Bronchial epithelial cell (primary cell): ENCODE data around the gene CHRNA4. TPM values are rescaled to one million over a fixed set of nuclear protein-coding genes. Genes with fewer than 3 reads are reported as not detected.

ENCODE experiments used
- DNase-seq: peaks from one replicate; pipeline ENCODE4 v3.0.0-alpha.2; 2010; ENCODE audit warnings: low read depth
- FAIRE-seq: peaks from 2 replicates; lab custom pipeline; 2011; peaks lifted over from hg19 to GRCh38; lab: Jason Lieb, UNC
- H3K27me3 ChIP-seq: 2 replicates; pipeline ENCODE4 v1.5.1; 2011; ENCODE audit warnings: low read length; ENCODE audit not compliant: control insufficient read depth, insufficient read depth
- H3K36me3 ChIP-seq: 2 replicates; pipeline ENCODE4 v1.5.1; 2011; ENCODE audit warnings: low read length; ENCODE audit not compliant: control insufficient read depth, insufficient read depth
- H3K4me3 ChIP-seq: 2 replicates; pipeline ENCODE4 v1.5.1; 2011; ENCODE audit warnings: mild to moderate bottlenecking, low read depth, low read length, control low read depth
- total RNA-seq: library from RNA; depleted of rRNA; stranded (reverse); fragments of >200 nt; gene quantifications from 2 replicates; pipeline ENCODE4 v1.2.1, GENCODE V29; 2014
- TF ChIP-seq, protein P1 (sequence below): IDR thresholded peaks from 2 replicates; pipeline ENCODE4 v1.5.1; 2011; ENCODE audit warnings: mild to moderate bottlenecking, moderate library complexity, low read length, control low read depth, inconsistent platforms; ENCODE audit not compliant: insufficient read depth, severe bottlenecking

The CHRNA4 gene
- total RNA-seq, 1 donor from 2014 or later, result not detected

DNA sequence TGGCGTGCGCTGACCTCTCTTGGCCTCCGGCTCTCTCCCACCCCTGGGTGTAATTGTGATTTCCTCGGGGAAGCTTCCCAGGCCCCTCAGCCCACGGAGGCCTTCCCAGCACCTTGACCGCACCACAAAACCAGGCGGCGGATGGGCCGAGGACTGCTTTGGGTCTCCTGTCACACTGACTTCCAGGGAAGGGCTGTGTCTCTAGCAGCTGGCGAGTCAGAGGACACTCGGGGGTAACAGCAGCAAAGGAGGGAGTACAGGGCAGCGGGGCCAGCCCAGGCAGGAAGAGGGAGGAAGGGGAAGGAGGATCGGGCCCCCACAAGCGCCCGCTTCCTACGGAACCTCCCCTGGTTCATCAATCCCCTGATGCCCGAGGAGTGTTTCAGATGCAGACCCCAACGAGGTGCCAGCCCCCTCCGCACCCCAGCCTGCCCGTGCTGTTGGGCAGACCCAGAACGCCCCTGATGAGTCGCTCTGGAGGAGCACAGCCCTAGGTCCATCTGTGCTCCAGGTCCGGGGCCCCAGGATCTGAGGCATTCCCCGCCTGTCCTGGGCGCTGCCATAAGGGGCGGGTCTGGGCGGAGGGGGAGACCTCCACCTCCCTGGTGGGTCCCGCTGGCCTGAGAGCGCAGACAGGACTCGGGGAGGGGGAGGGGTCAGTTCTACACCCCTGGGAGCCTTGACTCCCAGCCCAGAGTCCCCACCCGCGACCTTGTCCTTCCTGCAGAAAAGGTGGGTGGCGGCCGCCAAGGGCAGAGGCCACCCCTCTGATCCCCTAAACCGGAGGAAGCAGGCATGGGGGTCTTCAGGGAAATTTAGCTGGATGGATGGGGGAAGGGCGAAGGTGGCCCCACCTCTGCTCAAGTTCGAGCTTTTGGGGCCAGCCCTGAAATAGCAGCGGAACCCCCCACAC is 956 bp downstream of the CHRNA4 start:
- no peak for FAIRE-seq
- no peak overlapping the region for H3K4me3 ChIP-seq
- H3K36me3 ChIP-seq, result no peaks in the 10 kb centered on the region
- TF ChIP-seq, protein P1, sequence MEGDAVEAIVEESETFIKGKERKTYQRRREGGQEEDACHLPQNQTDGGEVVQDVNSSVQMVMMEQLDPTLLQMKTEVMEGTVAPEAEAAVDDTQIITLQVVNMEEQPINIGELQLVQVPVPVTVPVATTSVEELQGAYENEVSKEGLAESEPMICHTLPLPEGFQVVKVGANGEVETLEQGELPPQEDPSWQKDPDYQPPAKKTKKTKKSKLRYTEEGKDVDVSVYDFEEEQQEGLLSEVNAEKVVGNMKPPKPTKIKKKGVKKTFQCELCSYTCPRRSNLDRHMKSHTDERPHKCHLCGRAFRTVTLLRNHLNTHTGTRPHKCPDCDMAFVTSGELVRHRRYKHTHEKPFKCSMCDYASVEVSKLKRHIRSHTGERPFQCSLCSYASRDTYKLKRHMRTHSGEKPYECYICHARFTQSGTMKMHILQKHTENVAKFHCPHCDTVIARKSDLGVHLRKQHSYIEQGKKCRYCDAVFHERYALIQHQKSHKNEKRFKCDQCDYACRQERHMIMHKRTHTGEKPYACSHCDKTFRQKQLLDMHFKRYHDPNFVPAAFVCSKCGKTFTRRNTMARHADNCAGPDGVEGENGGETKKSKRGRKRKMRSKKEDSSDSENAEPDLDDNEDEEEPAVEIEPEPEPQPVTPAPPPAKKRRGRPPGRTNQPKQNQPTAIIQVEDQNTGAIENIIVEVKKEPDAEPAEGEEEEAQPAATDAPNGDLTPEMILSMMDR, result no peak
- DNase-seq, result no peak
- H3K27me3 ChIP-seq, result peaks cover 8% of the 10 kb centered on the region

DNA sequence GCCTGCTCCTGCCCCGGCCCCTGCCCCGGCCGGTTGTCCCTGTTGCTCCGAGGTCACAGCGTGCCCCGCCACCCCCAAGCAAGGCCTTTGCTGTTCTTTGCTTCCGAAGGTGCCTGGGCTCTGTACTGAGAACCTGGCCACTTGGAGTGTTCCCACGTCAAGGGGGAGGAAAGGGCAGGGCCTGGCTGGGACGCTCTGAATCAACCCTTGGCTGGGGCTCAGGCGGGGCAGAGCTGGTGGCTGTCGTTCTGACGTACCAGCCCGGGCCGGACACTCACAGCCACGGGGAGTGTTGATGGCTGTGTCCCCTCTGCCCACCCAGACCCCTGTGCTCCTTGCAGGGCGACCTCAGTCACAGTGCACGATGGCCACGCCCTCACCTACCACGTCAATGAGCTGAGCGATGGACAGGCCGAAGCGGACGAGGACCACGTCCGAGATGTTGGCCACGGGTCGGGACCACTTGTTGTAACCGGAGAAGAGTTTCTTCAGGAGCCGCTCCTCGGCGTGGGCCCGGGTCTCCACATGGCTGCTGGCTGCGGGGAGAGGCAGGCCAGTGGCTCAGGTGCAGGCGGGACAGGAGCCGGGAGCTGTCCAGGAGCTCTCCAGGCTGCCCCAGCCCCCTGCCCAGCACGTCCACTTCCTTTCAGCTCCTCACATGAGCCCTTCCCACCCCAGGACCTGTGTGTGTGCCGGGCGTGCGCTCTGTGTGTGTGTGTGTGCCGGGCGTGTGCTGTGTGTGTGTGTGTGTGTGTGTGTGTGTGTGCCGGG is 1.8 kb downstream of the CHRNA4 start:
- Histone ChIP-seq H3K4me3 (no peak overlapping the region), H3K27me3 (peaks cover 8% of the 10 kb centered on the region), H3K36me3 (no peaks in the 10 kb centered on the region)
- TF ChIP-seq, protein P1, result no peak
- FAIRE-seq (no peak), DNase-seq (no peak)

DNA sequence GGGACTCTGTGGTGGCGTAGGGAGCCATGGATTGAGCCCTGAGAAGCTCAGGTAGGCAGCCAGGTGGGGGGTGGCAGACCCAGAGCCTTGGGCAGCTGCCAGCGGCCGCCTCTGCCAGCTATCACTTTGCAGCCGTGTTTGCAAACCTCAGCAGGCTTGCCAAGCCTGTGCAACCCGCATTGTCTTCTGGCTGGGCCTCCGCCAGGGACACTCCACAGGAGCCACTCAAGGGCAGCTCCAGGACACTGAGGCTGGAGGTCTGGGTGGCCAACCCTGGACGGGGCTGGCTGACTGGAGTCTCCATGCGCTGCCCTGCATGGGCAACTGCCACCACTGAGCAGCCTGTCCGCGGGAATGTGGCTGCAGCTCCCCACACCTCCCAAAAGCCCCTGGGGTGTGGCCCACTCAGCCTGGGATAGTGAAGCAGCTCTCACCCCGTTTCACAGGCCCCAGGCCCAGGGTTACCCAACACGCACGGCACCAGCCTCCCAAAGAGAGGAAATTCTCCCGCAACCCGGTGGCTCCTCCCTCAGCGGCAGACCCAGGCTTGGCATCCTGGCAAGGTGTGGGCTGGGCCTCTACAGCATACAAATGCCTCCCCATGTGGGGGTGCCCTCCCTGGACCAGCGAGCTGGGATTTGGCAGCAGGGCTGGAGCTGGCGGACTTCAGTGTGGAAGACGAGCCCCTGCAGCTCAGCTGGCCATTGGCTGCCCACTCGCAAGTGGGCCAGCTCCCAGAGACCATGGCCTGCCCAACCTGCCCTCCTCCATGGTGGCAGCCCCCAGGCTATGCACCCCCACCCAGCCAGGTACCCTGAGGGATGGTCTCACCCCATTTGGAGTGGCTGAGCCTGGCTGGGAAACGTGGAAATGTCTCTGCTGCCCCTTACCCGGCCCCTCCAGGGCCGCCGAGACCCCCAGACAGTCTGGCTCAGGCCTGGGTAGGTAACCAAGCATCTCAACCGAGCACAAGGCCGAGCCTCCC is 2.9 kb downstream of the CHRNA4 start:
- FAIRE-seq, result no peak
- TF ChIP-seq, protein P1, result no peak
- Histone ChIP-seq H3K36me3 (no peaks in the 10 kb centered on the region), H3K27me3 (peaks cover 8% of the 10 kb centered on the region), H3K4me3 (no peak overlapping the region)
- no peak for DNase-seq

DNA sequence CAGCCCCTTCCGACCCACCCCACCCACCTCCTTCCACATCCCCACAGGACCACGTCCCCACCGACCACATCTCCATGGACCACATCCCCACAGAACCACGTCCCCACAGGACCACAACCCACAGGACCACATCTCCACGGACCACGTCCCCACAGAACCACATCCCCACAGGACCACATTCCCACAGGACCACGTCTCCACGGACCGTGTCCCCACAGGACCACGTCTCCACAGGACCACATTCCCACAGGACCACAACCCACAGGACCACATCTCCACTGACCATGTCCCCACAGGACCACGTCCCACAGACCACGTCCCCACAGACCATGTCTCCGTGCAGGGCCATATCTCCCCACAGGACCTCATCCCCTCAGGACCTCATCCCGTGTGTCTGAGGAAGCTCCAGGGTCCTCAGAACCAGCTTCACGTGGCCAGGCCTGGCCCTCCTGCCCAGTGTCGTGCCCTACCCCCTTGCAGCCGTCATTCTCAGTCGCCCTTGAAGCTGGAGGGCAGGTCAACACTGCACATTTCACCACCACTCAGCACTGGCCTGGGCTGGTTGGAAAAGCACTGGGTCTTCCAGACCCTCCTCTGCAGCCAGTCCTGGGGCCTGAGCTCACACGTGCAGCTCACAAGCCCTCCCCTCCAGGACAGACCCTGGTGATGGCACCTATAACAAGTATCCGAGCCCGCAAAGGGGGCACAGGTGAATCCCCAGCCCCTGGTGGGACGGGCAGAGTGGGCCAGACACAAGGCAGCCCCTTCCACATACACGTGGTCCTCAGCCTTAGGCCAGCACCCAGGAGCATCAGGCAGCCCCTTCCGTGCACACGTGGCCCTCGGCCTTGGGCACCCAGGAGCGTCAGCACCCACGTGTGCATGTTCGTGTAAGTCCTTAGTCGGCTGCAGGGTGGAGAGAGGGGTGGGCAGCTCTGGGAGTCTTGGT is 3.9 kb downstream of the CHRNA4 start:
- no peak for FAIRE-seq
- peaks cover 3% of the 10 kb centered on the region for H3K27me3 ChIP-seq

More for the DNA sequence above, 3.9 kb downstream of the CHRNA4 start:
- H3K4me3 ChIP-seq, result no peak overlapping the region
- TF ChIP-seq, protein P1, result no peak
- no peaks in the 10 kb centered on the region for H3K36me3 ChIP-seq
- DNase-seq, result no peak
